Thyroid gland (tissue), 4 donors: Measurements from ENCODE around the gene CSNK2A2. TPM values are rescaled to one million over a fixed set of nuclear protein-coding genes. Genes with fewer than 3 reads are reported as not detected.

ENCODE experiments used
- DNase-seq, 2 donors: peaks; one replicate each; pipeline ENCODE4 v3.0.0-alpha.2; 2019
- H3K27ac ChIP-seq, 3 donors: fragments of 200-600 bp; sonication (generic); 1 replicate in 2 of 3; 2 replicates in 1 of 3; pipeline ENCODE4 v1.5.1; 2016 to 2019; ENCODE audit warnings: mild to moderate bottlenecking in 1 of 3, moderate library complexity in 1 of 3
- H3K27me3 ChIP-seq: fragments of 200-600 bp; sonication (generic); one replicate; pipeline ENCODE4 v1.5.1; 2019
- H3K36me3 ChIP-seq, 2 donors: fragments of 200-600 bp; sonication (generic); one replicate each; pipeline ENCODE4 v1.5.1; 2016 to 2019
- H3K4me1 ChIP-seq, 2 donors: fragments of 200-600 bp; sonication (generic); one replicate each; pipeline ENCODE4 v1.5.1; 2017 to 2019
- H3K4me3 ChIP-seq, 3 donors: fragments of 200-600 bp; sonication (generic); replicated peaks in 1 of 3; 1 replicate in 2 of 3; 2 replicates in 1 of 3; pipeline ENCODE4 v1.5.1; 2016; ENCODE audit warnings: mild to moderate bottlenecking in 1 of 3
- H3K9me3 ChIP-seq: fragments of 200-600 bp; sonication (generic); one replicate; pipeline ENCODE4 v1.5.1; 2017
- CTCF ChIP-seq, 6 experiments: fragments of 200-600 bp in 3 of 6; fragments of 450-650 bp in 3 of 6; sonication (generic) in 3 of 6; IDR thresholded peaks; one replicate each; pipeline ENCODE4 v1.5.1; 2016 to 2019; ENCODE audit warnings: antibody characterized with exemption in 6 of 6, mild to moderate bottlenecking in 2 of 6, inconsistent platforms in 1 of 6, moderate library complexity in 1 of 6
- POLR2A ChIP-seq, 2 donors: fragments of 450-650 bp; IDR thresholded peaks; one replicate each; pipeline ENCODE4 v1.6.1; 2017; ENCODE audit warnings: antibody characterized with exemption in 2 of 2, mild to moderate bottlenecking in 2 of 2, moderate library complexity in 1 of 2
- WGBS, 2 donors: methylation state at CpG; one replicate each; pipeline ENCODE4 v1.1.5; 2017; 5-methylcytosine and 5-hydroxymethylcytosine counted together
- intact Hi-C: fragments of 100-400 bp; cut with DNase I; formaldehyde crosslinking; loops from one replicate; pipeline ENCODE4 v1.15.1; 2023
- total RNA-seq, 4 donors: library from RNA; depleted of rRNA; stranded (reverse); fragments of >200 nt; gene quantifications; one replicate each; pipeline ENCODE4 v1.2.3, GENCODE V29; 2016

CSNK2A2 gene
- total RNA-seq, 4 donors from 2014 or later = 26.0 to 41.0 (median 33.9) TPM

- WGBS, 2 donors = 73 to 80% methylated on average over 10 of the region's 10 CpGs
- Histone ChIP-seq H3K4me1 (peaks cover 0 to 8% of the 10 kb centered on the region in 2 donors), H3K9me3 (no peaks in the 10 kb centered on the region), H3K4me3 (no peak overlapping the region), H3K27me3 (no peaks in the 10 kb centered on the region), H3K36me3 (no peaks in the 10 kb centered on the region), H3K27ac (no peak overlapping the region)
- DNase-seq = no peak
- TF ChIP-seq POLR2A (IDR thresholded peaks at IDR 0.05) (no peak), CTCF (IDR thresholded peaks at IDR 0.05) (no peak)
- intact Hi-C loops = no loop called here
Measured at GRCh38 chr16:58234831-58235595, 37.1 kb upstream of the CSNK2A2 start.

- Histone ChIP-seq H3K27me3 (no peaks in the 10 kb centered on the region), H3K4me1 (no peaks in the 10 kb centered on the region), H3K4me3 (no peak overlapping the region), H3K9me3 (no peaks in the 10 kb centered on the region), H3K27ac (no peak overlapping the region), H3K36me3 (no peaks in the 10 kb centered on the region)
- TF ChIP-seq CTCF (IDR thresholded peaks at IDR 0.05) = no peak
- TF ChIP-seq POLR2A (IDR thresholded peaks at IDR 0.05) = no peak
- intact Hi-C loops = no loop called here
- 82 to 90% methylated on average over 6 to 8 of the region's 8 CpGs for WGBS, 2 donors
- DNase-seq = no peak
Measured at GRCh38 chr16:58230259-58230658, 32.4 kb upstream of the CSNK2A2 start.

GRCh38 chr16:58226790-58227189 lies 28.9 kb upstream of the CSNK2A2 start:
- 85 to 94% methylated on average over 3 of the region's 3 CpGs for WGBS, 2 donors
- H3K9me3 ChIP-seq = no peaks in the 10 kb centered on the region
- TF ChIP-seq CTCF (IDR thresholded peaks at IDR 0.05) (no peak), POLR2A (IDR thresholded peaks at IDR 0.05) (no peak)

GRCh38 chr16:58225965-58226602 lies 28.2 kb upstream of the CSNK2A2 start:
- no peaks in the 10 kb centered on the region for H3K4me1 ChIP-seq
- WGBS, 2 donors = 85 to 89% methylated on average over 8 of the region's 8 CpGs
- no peak for DNase-seq
- intact Hi-C loops = no loop called here
- H3K27ac ChIP-seq = no peak overlapping the region
- no peaks in the 10 kb centered on the region for H3K9me3 ChIP-seq
- no peak for TF ChIP-seq CTCF (IDR thresholded peaks at IDR 0.05)
- no peak for TF ChIP-seq POLR2A (IDR thresholded peaks at IDR 0.05)
- H3K4me3 ChIP-seq = no peak overlapping the region
- no peaks in the 10 kb centered on the region for H3K27me3 ChIP-seq
- H3K36me3 ChIP-seq = no peaks in the 10 kb centered on the region

More at GRCh38 chr16:58226790-58227189, 28.9 kb upstream of the CSNK2A2 start:
- H3K4me1 ChIP-seq = no peaks in the 10 kb centered on the region
- no peak overlapping the region for H3K4me3 ChIP-seq
- intact Hi-C loops = no loop called here
- H3K27ac ChIP-seq = no peak overlapping the region
- DNase-seq = no peak
- no peaks in the 10 kb centered on the region for H3K36me3 ChIP-seq
- no peaks in the 10 kb centered on the region for H3K27me3 ChIP-seq
